ENCODE measurements around the gene ABCC6. TPM values are rescaled to one million over a fixed set of nuclear protein-coding genes. Genes with fewer than 3 reads are reported as not detected.

ABCC6 gene
- total and polyA plus RNA-seq, 2 of the 13 experiments (the other 11 are each of a cell fraction or from before 2014, with no cell fraction given), result 82.4 to 105 TPM

- TF ChIP-seq AFF4 (CRISPR knock-in tag; IDR thresholded peaks at IDR 0.05), result no peak
These were observed 80.1 kb downstream of the ABCC6 start (continued) for GRCh38 chr16:16143038-16143763.

GRCh38 chr16:16141784-16142396 lies 81.4 kb downstream of the ABCC6 start:
- FAIRE-seq, result no peak
- intact Hi-C loops (cut with micrococcal nuclease; ENCODE audit: unreplicated experiment), result no loop called here
- ATAC-seq, result no peak
- no peaks in the 10 kb centered on the region for H3K79me2 ChIP-seq (ENCODE audit: insufficient read depth, low read length)
- in situ Hi-C loops (cut with HindIII; ENCODE audit: extremely low pct_ligation_motif_present, low pct_unique_long_range_greater_than_20kb), result no loop called here
- H3K36me3 ChIP-seq (replicated peaks in 1 of 2; ENCODE audit: control insufficient read depth in 1 of 2, insufficient read depth in 2 of 2, low read length in 2 of 2), result peaks cover 32 to 52% of the 10 kb centered on the region in 2 experiments
- no TSS peak for BruUV-seq (replicated peaks)
- H2AFZ ChIP-seq (ENCODE audit: low read length), result no peak overlapping the region
- H3K9me3 ChIP-seq (ENCODE audit: low read length), result no peaks in the 10 kb centered on the region
- CTCF ChIA-PET (ENCODE audit: low intra/inter-chr PET ratio, low total read pairs), result no interaction called here
- peaks cover 4% of the 10 kb centered on the region for H3K4me1 ChIP-seq (ENCODE audit: insufficient read depth, low read length)
- H3K9ac ChIP-seq (ENCODE audit: insufficient read depth, low read depth, low read length), result no peak overlapping the region
- no peak overlapping the region for H3K27ac ChIP-seq (ENCODE audit: extremely low read length, insufficient read depth, low read length)
- no peak for DNase-seq (ENCODE audit: low spot score)
- POLR2A ChIA-PET, result no interaction called here
- peaks cover 3% of the 10 kb centered on the region; the same call in 1 of the 2 replicates for H4K20me1 ChIP-seq (ENCODE audit: insufficient read depth, low read length)
- H3K27me3 ChIP-seq (ENCODE audit: control insufficient read depth in 1 of 2, insufficient read depth in 2 of 2, low read length in 2 of 2), result no peaks in the 10 kb centered on the region
- no peak overlapping the region for H3K4me3 ChIP-seq (replicated peaks in 1 of 3; ENCODE audit: insufficient read depth in 1 of 3, low read depth in 2 of 3, low read length in 3 of 3)
- no peak overlapping the region for H3K4me2 ChIP-seq (ENCODE audit: low read depth, low read length)
- 77% methylated on average over 7 of the region's 7 CpGs for WGBS (ENCODE audit: low lambda C conversion rate)
- TF ChIP-seq ZNF720 (CRISPR knock-in tag; IDR thresholded peaks at IDR 0.05), result no peak
- no peak for TF ChIP-seq ZNF891 (CRISPR knock-in tag; IDR thresholded peaks at IDR 0.05)
- no peak for TF ChIP-seq ZHX1 (CRISPR knock-in tag; IDR thresholded peaks at IDR 0.05; ENCODE audit: low read depth)
- no peak for TF ChIP-seq BATF2 (CRISPR knock-in tag; IDR thresholded peaks at IDR 0.05)
- no peak for TF ChIP-seq CERS6 (CRISPR knock-in tag; IDR thresholded peaks at IDR 0.05)
- TF ChIP-seq ZNF362 (CRISPR knock-in tag; IDR thresholded peaks at IDR 0.05; ENCODE audit: borderline replicate concordance), result no peak
- TF ChIP-seq ZSCAN25 (CRISPR knock-in tag; IDR thresholded peaks at IDR 0.05), result no peak
- TF ChIP-seq ZNF557 (CRISPR knock-in tag; IDR thresholded peaks at IDR 0.05), result no peak
- no peak for TF ChIP-seq TCF7 (IDR thresholded peaks at IDR 0.05; ENCODE audit: low read depth)

All from HepG2 (cell line).